HepG2 (cell line): Measurements from ENCODE around the gene NT5C. TPM values are rescaled to one million over a fixed set of nuclear protein-coding genes. Genes with fewer than 3 reads are reported as not detected.
A peak's percentile ranks its signal among the peaks of the same experiment; 100 is the strongest.

ENCODE experiments used
- CAMTA2 ChIP-seq: sonication (generic); formaldehyde crosslinking; IDR thresholded peaks from 2 replicates; pipeline ENCODE4 v1.4.0; 2020; ENCODE audit warnings: mild to moderate bottlenecking, missing genetic modification reagents, borderline replicate concordance
- CREM ChIP-seq, 2 experiments: sonication (generic) in 1 of 2; formaldehyde crosslinking in 1 of 2; IDR thresholded peaks; 2 replicates each; pipeline versions ENCODE4 v1.4.0 to v1.6.1; 2016 to 2020; ENCODE audit warnings: antibody characterized with exemption in 1 of 2, mild to moderate bottlenecking in 1 of 2, missing genetic modification reagents in 1 of 2
- CTCF ChIP-seq: sonication (generic); formaldehyde crosslinking; IDR thresholded peaks from 2 replicates; pipeline ENCODE4 v1.5.0; 2020; ENCODE audit warnings: mild to moderate bottlenecking, missing genetic modification reagents, moderate library complexity
- FOXA3 ChIP-seq: IDR thresholded peaks from 2 replicates; pipeline ENCODE4 v1.6.1; 2016; ENCODE audit warnings: missing genetic modification reagents, missing compliant biosample characterization
- JUN ChIP-seq: sonication (generic); formaldehyde crosslinking; IDR thresholded peaks from 2 replicates; pipeline ENCODE4 v1.4.0; 2020; ENCODE audit warnings: mild to moderate bottlenecking, missing genetic modification reagents
- KDM4B ChIP-seq: sonication (generic); formaldehyde crosslinking; IDR thresholded peaks from 2 replicates; pipeline ENCODE4 v1.4.0; 2020; ENCODE audit warnings: missing genetic modification reagents
- KIAA2018 ChIP-seq: sonication (generic); formaldehyde crosslinking; IDR thresholded peaks from 2 replicates; pipeline ENCODE4 v1.5.0; 2020; ENCODE audit warnings: mild to moderate bottlenecking, missing genetic modification reagents, borderline replicate concordance
- NONO ChIP-seq, 2 experiments: fragments of 450-650 bp in 1 of 2; sonication (generic) in 1 of 2; formaldehyde crosslinking in 1 of 2; IDR thresholded peaks in 1 of 2; conservative IDR thresholded peaks in 1 of 2; 2 replicates each; pipeline versions ENCODE4 v1.6.1 to v1.8.0; 2017 to 2022; ENCODE audit warnings: mild to moderate bottlenecking in 1 of 2, missing genetic modification reagents in 1 of 2, moderate library complexity in 1 of 2
- POLR2AphosphoS2 ChIP-seq: IDR thresholded peaks from 2 replicates; pipeline ENCODE4 v1.6.1; 2011; ENCODE audit warnings: low read depth, low read length, improper control_type of control experiment
- RXRA ChIP-seq: sonication (generic); formaldehyde crosslinking; IDR thresholded peaks from 2 replicates; pipeline ENCODE4 v1.5.1; 2020; ENCODE audit warnings: missing genetic modification reagents
- SMAD1 ChIP-seq: sonication (generic); formaldehyde crosslinking; IDR thresholded peaks from 2 replicates; pipeline ENCODE4 v1.4.0; 2020; ENCODE audit warnings: missing genetic modification reagents, low read depth, mild to moderate bottlenecking, borderline replicate concordance
- TBL1XR1 ChIP-seq: fragments of 150-350 bp; IDR thresholded peaks from 2 replicates; pipeline ENCODE4 v1.6.1; 2014; ENCODE audit warnings: borderline replicate concordance, low read length; ENCODE audit not compliant: partially characterized antibody
- ZNF678 ChIP-seq: sonication (generic); formaldehyde crosslinking; IDR thresholded peaks from 2 replicates; pipeline ENCODE4 v1.4.0; 2020; ENCODE audit warnings: mild to moderate bottlenecking, missing genetic modification reagents
- ZNF720 ChIP-seq: sonication (generic); formaldehyde crosslinking; IDR thresholded peaks from 2 replicates; pipeline ENCODE4 v1.4.0; 2020; ENCODE audit warnings: missing genetic modification reagents
- ZNF773 ChIP-seq: sonication (generic); formaldehyde crosslinking; IDR thresholded peaks from 2 replicates; pipeline ENCODE4 v1.4.0; 2020; ENCODE audit warnings: missing genetic modification reagents, borderline replicate concordance
- polyA plus RNA-seq, 8 experiments: library from polyadenylated mRNA; depleted of rRNA in 3 of 8; stranded (reverse) in 7 of 8; unstranded in 1 of 8; fragments of >200 nt; fragmentation: Illumina TruSeq in 4 of 8; extraction: Trizol in 4 of 8; gene quantifications; 2 replicates each; pipeline versions ENCODE4 v1.2.1 to v1.2.3, GENCODE V29; 2011 to 2016; ENCODE audit warnings: low read depth in 4 of 8, missing spikeins in 1 of 8, mixed read lengths in 1 of 8; ENCODE audit not compliant: insufficient read depth in 1 of 8
- total RNA-seq, 5 experiments: library from RNA; depleted of rRNA; stranded (reverse); fragments of >200 nt; fragmentation: Illumina TruSeq; extraction: Trizol; gene quantifications; 2 replicates each; pipeline ENCODE4 v1.2.3, GENCODE V29; 2016; ENCODE audit warnings: low read depth in 1 of 5

Gene NT5C
- total and polyA plus RNA-seq, 2 of the 13 experiments (the other 11 are each of a cell fraction or from before 2014, with no cell fraction given), result 42.8 to 48.6 TPM

GRCh38 chr17:75113798-75114551, 17.6 kb downstream of the NT5C start (continued):
- no peak for TF ChIP-seq KIAA2018 (CRISPR knock-in tag)
- no peak for TF ChIP-seq SMAD1
- TF ChIP-seq NONO (IDR thresholded peaks at IDR 0.05), result no peak
- TF ChIP-seq NONO (CRISPR knock-in tag; conservative IDR thresholded peaks at IDR 0.05), result no peak
- 0 out of 2 replicates have a peak, but pooled peaks have one; percentile 60 for TF ChIP-seq ZNF678 (CRISPR knock-in tag)
- TF ChIP-seq ZNF773 (CRISPR knock-in tag), result no peak
- peak; percentile 39; the same call in 1 of the 2 replicates for TF ChIP-seq JUN (CRISPR knock-in tag)
- TF ChIP-seq CAMTA2 (CRISPR knock-in tag), result 0 out of 2 replicates have a peak, but pooled peaks have one; percentile 77
- TF ChIP-seq FOXA3 (CRISPR knock-in tag), result peak; percentile 34
- TF ChIP-seq ZNF720, result no peak
- TF ChIP-seq TBL1XR1, result no peak
- 0 out of 2 replicates have a peak, but pooled peaks have one; percentile 42 for TF ChIP-seq KDM4B (CRISPR knock-in tag)
- peak; percentile 13; the same call in 1 of the 2 replicates for TF ChIP-seq RXRA
- no peak for TF ChIP-seq CREM (IDR thresholded peaks at IDR 0.05)
- no peak for TF ChIP-seq CREM (CRISPR knock-in tag; IDR thresholded peaks at IDR 0.05)
- no peak for TF ChIP-seq POLR2AphosphoS2
- peak; percentile 97 for TF ChIP-seq CTCF (CRISPR knock-in tag)
